PFSK-1 (cell line): ENCODE measurements around the gene GDF7.

Experiments used
- FOXP2 ChIP-seq: optimal IDR thresholded peaks from 2 replicates; pipeline ENCODE3; 2011; ENCODE audit warnings: borderline replicate concordance, control low read depth, inconsistent platforms; ENCODE audit not compliant: insufficient read depth; ENCODE audit errors: extremely low read length, extremely low read depth
- POLR2AphosphoS5 ChIP-seq: IDR thresholded peaks from 2 replicates; pipeline ENCODE4 v1.6.1; 2012; ENCODE audit warnings: low read depth, mild to moderate bottlenecking, control low read depth, low read length, moderate library complexity
- REST ChIP-seq, 2 experiments: IDR thresholded peaks; 2 replicates each; pipeline versions ENCODE4 v1.6.1 to v1.8.0; 2011 to 2012; ENCODE audit warnings: low read depth in 2 of 2, low read length in 2 of 2, control low read depth in 1 of 2, inconsistent platforms in 1 of 2, mild to moderate bottlenecking in 1 of 2, moderate library complexity in 1 of 2; ENCODE audit not compliant: insufficient read depth in 1 of 2
- SIN3A ChIP-seq: IDR thresholded peaks from 2 replicates; pipeline ENCODE4 v1.6.1; 2012; ENCODE audit warnings: mild to moderate bottlenecking, low read length, moderate library complexity, borderline replicate concordance; ENCODE audit not compliant: insufficient read depth
- TAF1 ChIP-seq: IDR thresholded peaks from 2 replicates; pipeline ENCODE4 v1.6.1; 2012; ENCODE audit warnings: low read length, control low read depth, borderline replicate concordance; ENCODE audit not compliant: insufficient read depth

The GDF7 gene

GRCh38 chr2:20623241-20623640 is 43.7 kb upstream of the GDF7 start:
- no peak for TF ChIP-seq REST (IDR thresholded peaks at IDR 0.05; ENCODE audit: insufficient read depth in 1 of 2, low read depth in 2 of 2, low read length in 2 of 2)
- TF ChIP-seq TAF1, result no peak
- no peak for TF ChIP-seq POLR2AphosphoS5
- no peak for TF ChIP-seq FOXP2
- no peak for TF ChIP-seq SIN3A

GRCh38 chr2:20623741-20624155 is 43.2 kb upstream of the GDF7 start:
- no peak for TF ChIP-seq SIN3A
- TF ChIP-seq FOXP2, result no peak

GRCh38 chr2:20624156-20624883 is 42.6 kb upstream of the GDF7 start:
- TF ChIP-seq REST (IDR thresholded peaks at IDR 0.05; ENCODE audit: insufficient read depth in 1 of 2, low read depth in 2 of 2, low read length in 2 of 2), result no peak
- TF ChIP-seq POLR2AphosphoS5, result no peak
- no peak for TF ChIP-seq SIN3A
- no peak for TF ChIP-seq TAF1
- no peak for TF ChIP-seq FOXP2

- TF ChIP-seq FOXP2, result no peak
- no peak for TF ChIP-seq POLR2AphosphoS5
- TF ChIP-seq TAF1, result no peak
- TF ChIP-seq REST (IDR thresholded peaks at IDR 0.05; ENCODE audit: insufficient read depth in 1 of 2, low read depth in 2 of 2, low read length in 2 of 2), result no peak
- TF ChIP-seq SIN3A, result no peak
Observed at GRCh38 chr2:20624884-20625485, 42.0 kb upstream of the GDF7 start.

- TF ChIP-seq REST (IDR thresholded peaks at IDR 0.05; ENCODE audit: insufficient read depth in 1 of 2, low read depth in 2 of 2, low read length in 2 of 2) (no peak), SIN3A (no peak), TAF1 (no peak), POLR2AphosphoS5 (no peak), FOXP2 (no peak)
Observed at GRCh38 chr2:20625491-20626391, 41.2 kb upstream of the GDF7 start.
